HCT116 (cell line): ENCODE results near the gene CIT. TPM values are rescaled to one million over a fixed set of nuclear protein-coding genes. Genes with fewer than 3 reads are reported as not detected.
A peak's percentile ranks its signal among the peaks of the same experiment; 100 is the strongest.

Experiments
- ATAC-seq: fragments of 200-7000 bp; cut with Tn5 transposase; 2 replicates; pipeline ENCODE4 v1.9.1; 2020; ENCODE audit warnings: mild to moderate bottlenecking, moderate library complexity
- BruUV-seq: library from RNA; stranded (reverse); fragments of 400-500 nt; replicated peaks from 2 replicates; lab custom pipeline; 2021; lab: Mats Ljungman, UMichigan
- CTCF ChIA-PET: fragments of 300-600 bp; sonication (Branson Sonifier 250); formaldehyde crosslinking; loops from one replicate; lab custom pipeline; 2021; ENCODE audit warnings: antibody characterized with exemption; lab: Charles Lee
- POLR2A ChIA-PET: fragments of 300-600, 350-600 bp; sonication (Branson Sonifier 250); formaldehyde crosslinking; loops from one replicate; lab custom pipeline; 2021; ENCODE audit warnings: antibody characterized with exemption; lab: Charles Lee
- RAD21 ChIA-PET, 2 experiments: fragments of 300-600 bp; sonication (Branson Sonifier 250); formaldehyde crosslinking; loops; one replicate each; lab custom pipeline; 2023; ENCODE audit warnings: low total read pairs in 2 of 2; ENCODE audit not compliant: uncharacterized antibody in 2 of 2, unreplicated experiment in 2 of 2, low non-redundant PET in 1 of 2; lab: Charles Lee
- DNase-seq: peaks from one replicate; pipeline ENCODE4 v3.0.0-alpha.2; 2010; ENCODE audit warnings: low read depth, low spot score
- H2AFZ ChIP-seq: fragments of 200-600 bp; shearing (Covaris generic), sonication (generic); 2 replicates; pipeline ENCODE4 v1.6.1; 2017; ENCODE audit warnings: low read depth, mixed run types, mixed read lengths, antibody characterized with exemption, low read length; ENCODE audit not compliant: poor library complexity, severe bottlenecking
- H3K27ac ChIP-seq: 2 replicates; pipeline ENCODE4 v1.5.1; 2012; ENCODE audit warnings: low read depth, low read length
- H3K27me3 ChIP-seq: fragments of 200-600 bp; sonication (generic); 2 replicates; pipeline ENCODE4 v1.6.1; 2016; ENCODE audit warnings: mixed run types, low read length, mixed read lengths; ENCODE audit not compliant: insufficient read depth
- H3K36me3 ChIP-seq, 2 experiments: fragments of 200-500 bp in 1 of 2; fragments of 200-600 bp in 1 of 2; sonication (Bioruptor generic) in 1 of 2; sonication (generic) in 1 of 2; 2 replicates each; pipeline versions ENCODE4 v1.5.1 to v1.6.1; 2014 to 2016; ENCODE audit warnings: low read length in 2 of 2, inconsistent platforms in 1 of 2, mixed read lengths in 1 of 2, mixed run types in 1 of 2; ENCODE audit not compliant: insufficient read depth in 2 of 2, control insufficient read depth in 1 of 2
- H3K4me1 ChIP-seq, 2 experiments: fragments of 200-600 bp in 1 of 2; sonication (generic) in 1 of 2; 2 replicates each; pipeline versions ENCODE4 v1.5.1 to v1.6.1; 2012 to 2017; ENCODE audit warnings: low read length in 2 of 2, inconsistent platforms in 1 of 2, mild to moderate bottlenecking in 1 of 2, mixed read lengths in 1 of 2, mixed run types in 1 of 2, moderate library complexity in 1 of 2; ENCODE audit not compliant: insufficient read depth in 2 of 2, control insufficient read depth in 1 of 2
- H3K4me2 ChIP-seq: fragments of 200-600 bp; sonication (generic); 2 replicates; pipeline ENCODE4 v1.6.1; 2017; ENCODE audit warnings: mixed run types, low read length, mixed read lengths
- H3K4me3 ChIP-seq, 2 experiments: fragments of 200-600 bp in 1 of 2; sonication (generic) in 1 of 2; replicated peaks in 1 of 2; 2 replicates each; pipeline ENCODE4 v1.5.1; 2011 to 2016; ENCODE audit warnings: low read length in 2 of 2, control low read depth in 1 of 2, low read depth in 1 of 2, mild to moderate bottlenecking in 1 of 2, mixed read lengths in 1 of 2, mixed run types in 1 of 2
- H3K79me2 ChIP-seq: fragments of 200-600 bp; sonication (generic); 2 replicates; pipeline ENCODE4 v1.6.1; 2017; ENCODE audit warnings: mild to moderate bottlenecking, mixed run types, low read length, moderate library complexity, mixed read lengths; ENCODE audit not compliant: insufficient read depth
- H3K9ac ChIP-seq: fragments of 200-600 bp; sonication (generic); 2 replicates; pipeline ENCODE4 v1.6.1; 2016; ENCODE audit warnings: low read length, mixed read lengths
- H3K9me2 ChIP-seq: fragments of 200-600 bp; sonication (generic), shearing (Covaris generic); 2 replicates; pipeline ENCODE4 v1.6.1; 2017; ENCODE audit warnings: mixed run types, mild to moderate bottlenecking, moderate library complexity; ENCODE audit not compliant: insufficient read depth
- H3K9me3 ChIP-seq, 2 experiments: fragments of 200-500 bp in 1 of 2; fragments of 200-600 bp in 1 of 2; sonication (Bioruptor generic) in 1 of 2; sonication (generic) in 1 of 2; 2 replicates each; pipeline ENCODE4 v1.6.1; 2014 to 2017; ENCODE audit warnings: low read length in 2 of 2, mixed read lengths in 2 of 2, inconsistent platforms in 1 of 2, low read depth in 1 of 2, mild to moderate bottlenecking in 1 of 2, mixed run types in 1 of 2, moderate library complexity in 1 of 2; ENCODE audit not compliant: control insufficient read depth in 1 of 2, insufficient read depth in 1 of 2
- H4K20me1 ChIP-seq: fragments of 200-600 bp; sonication (generic), shearing (Covaris generic); 2 replicates; pipeline ENCODE4 v1.6.1; 2017; ENCODE audit warnings: mixed run types, mild to moderate bottlenecking, moderate library complexity; ENCODE audit not compliant: insufficient read depth
- ATF3 ChIP-seq: IDR thresholded peaks from 2 replicates; pipeline ENCODE4 v1.6.1; 2012
- CEBPB ChIP-seq: IDR thresholded peaks from 2 replicates; pipeline ENCODE4 v1.6.1; 2012; ENCODE audit warnings: low read depth
- CTCF ChIP-seq, 3 experiments: fragments of 200-600 bp in 1 of 3; sonication (generic) in 1 of 3; IDR thresholded peaks in 2 of 3; conservative IDR thresholded peaks in 1 of 3; 2 replicates each; pipeline ENCODE4 v1.5.1; 2012 to 2017; ENCODE audit warnings: low read depth in 2 of 3, low read length in 2 of 3, antibody characterized with exemption in 1 of 3, borderline replicate concordance in 1 of 3, control low read depth in 1 of 3, mild to moderate bottlenecking in 1 of 3, mixed read lengths in 1 of 3, mixed run types in 1 of 3, moderate library complexity in 1 of 3; ENCODE audit not compliant: insufficient read depth in 1 of 3
- EGR1 ChIP-seq: IDR thresholded peaks from 2 replicates; pipeline ENCODE4 v1.6.1; 2012; ENCODE audit warnings: low read depth
- ELF1 ChIP-seq: IDR thresholded peaks from 2 replicates; pipeline ENCODE4 v1.6.1; 2012; ENCODE audit warnings: low read depth, borderline replicate concordance
- EZH2 ChIP-seq: fragments of 200-600 bp; sonication (generic); IDR thresholded peaks from 2 replicates; pipeline ENCODE4 v1.6.1; 2017; ENCODE audit warnings: antibody characterized with exemption, mixed run types
- FOSL1 ChIP-seq: IDR thresholded peaks from 2 replicates; pipeline ENCODE4 v1.6.1; 2012; ENCODE audit warnings: low read depth
- JUND ChIP-seq: IDR thresholded peaks from 2 replicates; pipeline ENCODE4 v1.6.1; 2012
- MAX ChIP-seq: IDR thresholded peaks from 2 replicates; pipeline ENCODE4 v1.6.1; 2012
- POLR2A ChIP-seq: IDR thresholded peaks from 2 replicates; pipeline ENCODE4 v1.7.0; 2011; ENCODE audit warnings: borderline replicate concordance; ENCODE audit not compliant: insufficient read depth, insufficient read length; ENCODE audit errors: extremely low read depth
- POLR2AphosphoS5 ChIP-seq: IDR thresholded peaks from 2 replicates; pipeline ENCODE4 v1.6.1; 2011; ENCODE audit warnings: mild to moderate bottlenecking, low read depth, low read length, moderate library complexity
- RAD21 ChIP-seq: IDR thresholded peaks from 2 replicates; pipeline ENCODE4 v1.6.1; 2012; ENCODE audit warnings: low read depth, mild to moderate bottlenecking
- SRF ChIP-seq: IDR thresholded peaks from 2 replicates; pipeline ENCODE4 v1.6.1; 2012; ENCODE audit warnings: low read depth
- TCF7L2 ChIP-seq: IDR thresholded peaks from 2 replicates; pipeline ENCODE4 v1.7.0; 2011; ENCODE audit warnings: borderline replicate concordance, inconsistent platforms; ENCODE audit not compliant: insufficient read depth, insufficient read length; ENCODE audit errors: extremely low read depth
- YY1 ChIP-seq: IDR thresholded peaks from 2 replicates; pipeline ENCODE4 v1.6.1; 2011; ENCODE audit warnings: low read length, low read depth, moderate library complexity, mild to moderate bottlenecking; ENCODE audit not compliant: insufficient replicate concordance; ENCODE audit errors: extremely low read depth
- ZFX ChIP-seq: fragments of 450-650 bp; IDR thresholded peaks from 2 replicates; pipeline ENCODE4 v1.6.1; 2017
- ZNF274 ChIP-seq: fragments of 200-500 bp; sonication (Bioruptor generic); IDR thresholded peaks from 2 replicates; pipeline ENCODE4 v1.6.1; 2014; ENCODE audit warnings: mild to moderate bottlenecking, low read depth, low read length, inconsistent platforms
- intact Hi-C: fragments of 100-400 bp; cut with micrococcal nuclease; formaldehyde crosslinking; loops from 2 replicates; pipeline ENCODE4 v1.10.0; 2022
- total RNA-seq: library from RNA; stranded (reverse); gene quantifications from one replicate; pipeline ENCODE4 v1.2.1, GENCODE V29; 2021; ENCODE audit not compliant: unreplicated experiment

Gene CIT
- total RNA-seq, 1 experiment from 2014 or later, result 54.2 TPM

- TF ChIP-seq POLR2AphosphoS5, result peak; percentile 79
- no peak for TF ChIP-seq EZH2
- no peak for TF ChIP-seq RAD21
- peak; percentile 22 for TF ChIP-seq YY1
- peak; percentile 86 for TF ChIP-seq MAX
- TF ChIP-seq JUND, result no peak
- TF ChIP-seq FOSL1, result no peak
- TF ChIP-seq ZNF274, result no peak
- TF ChIP-seq ELF1, result no peak; the same call in 1 of the 2 replicates
- TF ChIP-seq CTCF (IDR thresholded peaks at IDR 0.05 in 2 of 3, conservative IDR thresholded peaks at IDR 0.05 in 1 of 3; ENCODE audit: borderline replicate concordance in 1 of 3, insufficient read depth in 1 of 3, low read depth in 2 of 3, low read length in 2 of 3), result no peak
These were observed at the start of gene CIT (continued) for GRCh38 chr12:119876761-119877638.

GRCh38 chr12:119925269-119925668 is 48.1 kb upstream of the CIT start:
- no TSS peak for BruUV-seq
- H2AFZ ChIP-seq, result no peak overlapping the region

More at GRCh38 chr12:119925269-119925668, 48.1 kb upstream of the CIT start:
- Histone ChIP-seq H3K27me3 (peaks cover 7% of the 10 kb centered on the region; the same call in 1 of the 2 replicates), H3K9me3 (no peaks in the 10 kb centered on the region), H3K36me3 (no peaks in the 10 kb centered on the region), H3K9ac (no peak overlapping the region), H3K27ac (no peak overlapping the region), H4K20me1 (no peaks in the 10 kb centered on the region), H3K9me2 (no peaks in the 10 kb centered on the region), H3K4me3 (no peak overlapping the region), H3K79me2 (no peaks in the 10 kb centered on the region), H3K4me1 (no peaks in the 10 kb centered on the region), H3K4me2 (no peak overlapping the region)
- ATAC-seq (no peak), DNase-seq (no peak)
- no peak for TF ChIP-seq SRF
- TF ChIP-seq FOSL1, result no peak
- no peak for TF ChIP-seq YY1
- no peak for TF ChIP-seq ZFX
- TF ChIP-seq POLR2A, result no peak
- TF ChIP-seq EGR1, result no peak
- TF ChIP-seq EZH2, result no peak
- no peak for TF ChIP-seq ZNF274
- TF ChIP-seq ATF3, result no peak
- TF ChIP-seq CTCF (IDR thresholded peaks at IDR 0.05 in 2 of 3, conservative IDR thresholded peaks at IDR 0.05 in 1 of 3; ENCODE audit: borderline replicate concordance in 1 of 3, insufficient read depth in 1 of 3, low read depth in 2 of 3, low read length in 2 of 3), result no peak
- TF ChIP-seq TCF7L2, result no peak
- no peak for TF ChIP-seq ELF1
- TF ChIP-seq CEBPB, result no peak
- no peak for TF ChIP-seq JUND
- ChIA-PET RAD21 (no interaction called here), CTCF (no interaction called here), POLR2A (no interaction called here)
- intact Hi-C loops, result no loop called here
